Fibroblast of skin of left biceps (primary cell): ENCODE measurements around the gene SIN3A.
"Not testable (repeated sequence)": the region's sequence is repeated elsewhere in the genome, so short reads cannot be mapped to it uniquely, and the experiment has no call there.

ENCODE experiments used
- DNase-seq, 2 experiments: peaks; one replicate each; pipeline ENCODE4 v3.0.0-alpha.2; 2013; ENCODE audit warnings: low read depth in 2 of 2

SIN3A gene

GRCh38 chr15:75335705-75336355 is 115.7 kb downstream of the SIN3A start, which contains the start of gene COMMD4:
TSS of gene COMMD4 (plus strand) at chr15:75336063. CDS start at chr15:75336090, 27 bp downstream.
- DNase-seq: peak; percentile 91

- DNase-seq: no peak
These were observed 116.2 kb downstream of the SIN3A start for GRCh38 chr15:75335313-75335704.

- DNase-seq: not testable (repeated sequence)
These were observed 117.7 kb downstream of the SIN3A start for GRCh38 chr15:75333654-75334419.

GRCh38 chr15:75332093-75332492 is 119.4 kb downstream of the SIN3A start:
- DNase-seq: not testable (repeated sequence)

GRCh38 chr15:75329571-75329970 is 121.9 kb downstream of the SIN3A start:
- DNase-seq: no peak

GRCh38 chr15:75328493-75329314 is 122.8 kb downstream of the SIN3A start:
- no peak for DNase-seq

- no peak for DNase-seq
These were observed 124.0 kb downstream of the SIN3A start for GRCh38 chr15:75327491-75327890.

- no peak for DNase-seq
These were observed 124.5 kb downstream of the SIN3A start for GRCh38 chr15:75327005-75327404.

GRCh38 chr15:75325922-75326321 is 125.6 kb downstream of the SIN3A start:
- no peak for DNase-seq

GRCh38 chr15:75321711-75322110 is 129.8 kb downstream of the SIN3A start:
- no peak for DNase-seq
